Lung (tissue), 12 donors: Measurements from ENCODE around the gene SFR1. TPM values are rescaled to one million over a fixed set of nuclear protein-coding genes. Genes with fewer than 3 reads are reported as not detected.

ENCODE experiments used
- ATAC-seq: fragments of 200-7000 bp; cut with Tn5 transposase; one replicate; pipeline ENCODE4 v1.9.1; 2020; ENCODE audit warnings: moderate number of reproducible peaks; ENCODE audit not compliant: insufficient read depth, low FRiP score
- DNase-seq, 3 donors: peaks; one replicate each; pipeline ENCODE4 v3.0.0-alpha.2; 2013 to 2017
- H3K27ac ChIP-seq, 2 donors: one replicate each; pipeline ENCODE4 v1.5.1; 2013; ENCODE audit warnings: mild to moderate bottlenecking in 2 of 2, moderate library complexity in 2 of 2, control low read depth in 1 of 2, inconsistent platforms in 1 of 2, low read depth in 1 of 2, low read length in 1 of 2
- H3K27me3 ChIP-seq, 3 donors: one replicate each; pipeline ENCODE4 v1.5.1; 2013; ENCODE audit warnings: low read length in 2 of 3; ENCODE audit not compliant: control insufficient read depth in 3 of 3, insufficient read depth in 3 of 3
- H3K36me3 ChIP-seq, 4 donors: one replicate each; pipeline ENCODE4 v1.5.1; 2013; ENCODE audit warnings: low read length in 4 of 4, mild to moderate bottlenecking in 1 of 4, moderate library complexity in 1 of 4; ENCODE audit not compliant: control insufficient read depth in 4 of 4, insufficient read depth in 4 of 4
- H3K4me1 ChIP-seq, 5 donors: one replicate each; pipeline ENCODE4 v1.5.1; 2013; ENCODE audit warnings: low read length in 5 of 5, mild to moderate bottlenecking in 2 of 5, moderate library complexity in 1 of 5; ENCODE audit not compliant: control insufficient read depth in 5 of 5, insufficient read depth in 5 of 5
- H3K4me3 ChIP-seq: one replicate; pipeline ENCODE4 v1.5.1; 2013; ENCODE audit warnings: mild to moderate bottlenecking, control low read depth, moderate library complexity
- H3K9ac ChIP-seq, 2 donors: one replicate each; pipeline ENCODE4 v1.5.1; 2013; ENCODE audit warnings: low read length in 2 of 2, control low read depth in 1 of 2; ENCODE audit not compliant: insufficient read depth in 1 of 2
- H3K9me3 ChIP-seq, 4 donors: one replicate each; pipeline ENCODE4 v1.5.1; 2013; ENCODE audit warnings: low read length in 3 of 4, mild to moderate bottlenecking in 1 of 4, moderate library complexity in 1 of 4; ENCODE audit not compliant: control insufficient read depth in 4 of 4, insufficient read depth in 3 of 4
- CTCF ChIP-seq: IDR thresholded peaks from 2 replicates; pipeline ENCODE4 v1.5.1; 2012; ENCODE audit warnings: mild to moderate bottlenecking; ENCODE audit errors: control extremely low read depth, extremely low read depth
- WGBS, 2 donors: extraction: QIAGEN DNeasy Blood & Tissue Kit; methylation state at CpG; one replicate each; pipeline ENCODE4 v1.1.7; 2013; 5-methylcytosine and 5-hydroxymethylcytosine counted together
- polyA plus RNA-seq, 2 donors: library from polyadenylated mRNA; stranded (reverse); fragments of 200-250 nt; gene quantifications; one replicate each; pipeline ENCODE4 v1.2.1, GENCODE V29; 2013
- total RNA-seq, 2 donors: library from RNA; depleted of rRNA in 1 of 2; stranded (reverse); fragments of >200 nt in 1 of 2; gene quantifications; one replicate each; pipeline ENCODE4 v1.2.1, GENCODE V29; 2014 to 2021
- donor health status: control.
- donor health status: control.
- donor health status: Bipolar disorder and iron deficiency.
- donor health status: healthy.
- donor health status: DM: yes; HTN: yes; CAD: no.

The SFR1 gene
- total and polyA plus RNA-seq, 4 donors: 6.4 to 9.9 (median 9.2) TPM

GRCh38 chr10:104096692-104097091, 25.3 kb upstream of the SFR1 start:
- Histone ChIP-seq H3K27me3 (no peaks in the 10 kb centered on the region), H3K27ac (no peak overlapping the region), H3K4me1 (no peaks in the 10 kb centered on the region), H3K36me3 (no peaks in the 10 kb centered on the region), H3K4me3 (no peak overlapping the region), H3K9me3 (peaks cover 0 to 2% (median under 1%) of the 10 kb centered on the region in 4 donors), H3K9ac (no peak overlapping the region)
- no peak for TF ChIP-seq CTCF
- 97 to 98% methylated on average over 2 of the region's 2 CpGs for WGBS, 2 donors
- DNase-seq (no peak), ATAC-seq (no peak)

GRCh38 chr10:104098358-104098925, 23.5 kb upstream of the SFR1 start:
- no peak for TF ChIP-seq CTCF
- WGBS, 2 donors: 95 to 96% methylated on average over 4 of the region's 4 CpGs
- DNase-seq (no peak), ATAC-seq (no peak)
- H3K4me3 ChIP-seq: no peak overlapping the region
- H3K36me3 ChIP-seq: no peaks in the 10 kb centered on the region
- H3K9ac ChIP-seq: no peak overlapping the region
- no peaks in the 10 kb centered on the region for H3K27me3 ChIP-seq
- no peak overlapping the region for H3K27ac ChIP-seq
- no peaks in the 10 kb centered on the region for H3K4me1 ChIP-seq
- peaks cover 0 to 2% (median under 1%) of the 10 kb centered on the region in 4 donors for H3K9me3 ChIP-seq

- Histone ChIP-seq H3K36me3 (no peaks in the 10 kb centered on the region), H3K9me3 (peaks cover 0 to 2% (median under 1%) of the 10 kb centered on the region in 4 donors), H3K27ac (no peak overlapping the region), H3K9ac (no peak overlapping the region), H3K4me1 (no peaks in the 10 kb centered on the region), H3K27me3 (no peaks in the 10 kb centered on the region), H3K4me3 (no peak overlapping the region)
- no peak for ATAC-seq
- no peak for DNase-seq
- TF ChIP-seq CTCF: no peak
- 83 to 92% methylated on average over 3 of the region's 3 CpGs for WGBS, 2 donors
Observed at GRCh38 chr10:104099269-104099668, 22.7 kb upstream of the SFR1 start.

- Histone ChIP-seq H3K9me3 (peaks cover 0 to 2% (median under 1%) of the 10 kb centered on the region in 4 donors), H3K4me3 (no peak overlapping the region), H3K36me3 (no peaks in the 10 kb centered on the region), H3K4me1 (no peaks in the 10 kb centered on the region), H3K9ac (no peak overlapping the region), H3K27me3 (no peaks in the 10 kb centered on the region), H3K27ac (no peak overlapping the region)
- TF ChIP-seq CTCF: no peak
- DNase-seq (no peak), ATAC-seq (no peak)
Observed at GRCh38 chr10:104099941-104100340, 22.0 kb upstream of the SFR1 start.
